ENCODE results near the gene ALDH1A1. TPM values are rescaled to one million over a fixed set of nuclear protein-coding genes. Genes with fewer than 3 reads are reported as not detected.

ALDH1A1 gene
- total and polyA plus RNA-seq, 2 of the 8 experiments (the other 6 are each of a cell fraction or from before 2014, with no cell fraction given), result 0.50 to 0.82 TPM

DNA sequence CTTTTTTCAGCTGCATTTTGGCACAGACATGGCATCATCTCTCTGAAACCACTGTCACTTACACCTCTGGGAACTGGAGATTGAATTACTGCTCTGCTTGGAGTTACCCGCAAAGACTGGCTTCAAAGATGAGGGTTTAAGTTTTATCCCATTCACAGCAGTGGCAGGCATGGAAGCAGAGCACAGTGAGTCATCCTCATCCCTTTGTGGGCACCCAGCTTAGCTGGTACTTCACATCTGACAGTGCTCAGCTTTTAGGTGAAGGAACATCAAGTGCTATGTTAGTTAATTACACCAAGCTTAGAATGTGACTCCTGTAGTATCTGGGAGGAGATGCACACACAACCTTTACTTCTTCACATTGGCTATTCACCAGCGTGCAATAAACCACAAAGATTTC lies 24.8 kb upstream of the ALDH1A1 start:
- Histone ChIP-seq H3K4me1 (replicated peaks in 1 of 4; ENCODE audit: control insufficient read depth in 3 of 4, insufficient read depth in 4 of 4, low read length in 3 of 4) (no peaks in the 10 kb centered on the region; a peak in 1 of 7 replicates), H3K14ac (ENCODE audit: insufficient read length) (no peak overlapping the region), H3K36me3 (ENCODE audit: control insufficient read depth in 2 of 4, insufficient read depth in 4 of 4, low read length in 3 of 4) (no peaks in the 10 kb centered on the region), H3K4ac (replicated peaks; ENCODE audit: insufficient read length, low read depth, low read length) (no peak overlapping the region), H3K23ac (ENCODE audit: insufficient read length) (no peak overlapping the region), H3K9me3 (ENCODE audit: insufficient read depth in 2 of 2, low read depth in 1 of 2, low read length in 1 of 2) (no peaks in the 10 kb centered on the region), H3K79me2 (ENCODE audit: control insufficient read depth in 1 of 2, insufficient read depth in 2 of 2, low read length in 2 of 2) (no peaks in the 10 kb centered on the region), H3K27me3 (replicated peaks in 1 of 4; ENCODE audit: control insufficient read depth in 3 of 4, extremely low read depth in 1 of 4, insufficient read depth in 3 of 4, low read length in 3 of 4) (no peaks in the 10 kb centered on the region), H3K9ac (replicated peaks in 1 of 4; ENCODE audit: extremely low read depth in 1 of 4, low read depth in 3 of 4, low read length in 3 of 4) (no peak overlapping the region), H2BK12ac (ENCODE audit: low read depth, low read length) (no peak overlapping the region), H4K91ac (replicated peaks; ENCODE audit: insufficient read length, low read length) (no peak overlapping the region), H3K27ac (ENCODE audit: low read depth, low read length) (no peak overlapping the region), H2BK15ac (ENCODE audit: low read length) (no peak overlapping the region), H4K20me1 (replicated peaks in 1 of 2; ENCODE audit: control insufficient read depth in 1 of 2, insufficient read depth in 2 of 2, low read length in 2 of 2) (no peaks in the 10 kb centered on the region), H3K4me3 (ENCODE audit: extremely low read depth in 1 of 4, insufficient read depth in 2 of 4, low read depth in 3 of 4, low read length in 4 of 4) (no peak overlapping the region), H2AK5ac (ENCODE audit: low read depth, low read length) (no peak overlapping the region), H4K5ac (ENCODE audit: insufficient read length, low read depth, low read length) (no peak overlapping the region), H3K56ac (replicated peaks; ENCODE audit: insufficient read length, low read depth, low read length) (no peak overlapping the region), H4K8ac (ENCODE audit: extremely low read depth, insufficient read depth, low read length) (no peak overlapping the region), H2BK5ac (ENCODE audit: low read depth, low read length) (no peak overlapping the region), H2AFZ (ENCODE audit: low read length) (peak overlapping the region; percentile 4; the same call in 1 of the 2 replicates), H3K4me2 (ENCODE audit: insufficient read depth in 1 of 2, low read depth in 2 of 2, low read length in 2 of 2) (no peak overlapping the region), H3K79me1 (ENCODE audit: low read depth, low read length) (no peaks in the 10 kb centered on the region), H3K18ac (ENCODE audit: extremely low read depth, low read length) (no peak overlapping the region), H2BK120ac (replicated peaks; ENCODE audit: low read depth, low read length) (no peak overlapping the region), H3K23me2 (ENCODE audit: low read depth, low read length) (no peaks in the 10 kb centered on the region), H2BK20ac (ENCODE audit: low read length) (no peak overlapping the region)
- TF ChIP-seq POU5F1 (IDR thresholded peaks at IDR 0.05; ENCODE audit: low read depth, low read length) (no peak), JUND (IDR thresholded peaks at IDR 0.05; ENCODE audit: low read length) (0 out of 2 replicates have a peak, but pooled peaks have one; percentile 48)
- FAIRE-seq (no peak), DNase-seq (ENCODE audit: low read depth in 1 of 2, low spot score in 2 of 2) (no peak)
- CTCF ChIA-PET (ENCODE audit: partially characterized antibody), result interaction anchor here (0.6 to 1.6 kb wide), 7 partner anchors 8 to 120 kb away, joined by 3 to 5 read pairs (median 3); no protein-coding TSS in a partner anchor
- POLR2A ChIA-PET (ENCODE audit: partially characterized antibody), result no interaction called here
- WGBS, 2 experiments (ENCODE audit: extremely low coverage in 1 of 2, insufficient coverage in 1 of 2, insufficient read length in 1 of 2, insufficient replicate concordance in 2 of 2, low coverage in 1 of 2, low lambda C conversion rate in 2 of 2, missing lambda C conversion rate in 1 of 2), result 88% methylated on average over 2 of the region's 2 CpGs; no CpG with 5 or more reads in 1 of the 2 experiments

All from H1 (cell line).